GM23338 (cell line): ENCODE measurements around the gene FYN. TPM values are rescaled to one million over a fixed set of nuclear protein-coding genes. Genes with fewer than 3 reads are reported as not detected.

ENCODE experiments used
- ATAC-seq: fragments of 200-7000 bp; cut with Tn5 transposase; 3 replicates; pipeline ENCODE4 v1.9.1; 2020
- DNase-seq: peaks from one replicate; pipeline ENCODE4 v3.0.0-alpha.2; 2015; ENCODE audit warnings: low spot score
- H2AFZ ChIP-seq: fragments of 200-600 bp; sonication (generic); 2 replicates; pipeline ENCODE4 v1.8.0; 2016; ENCODE audit warnings: antibody characterized with exemption, mild to moderate bottlenecking, moderate library complexity
- H3F3A ChIP-seq: fragments of 200-600 bp; sonication (generic); replicated peaks from 2 replicates; pipeline ENCODE4 v1.8.0; 2017; ENCODE audit warnings: antibody characterized with exemption, mixed run types, low read depth
- H3K27ac ChIP-seq: fragments of 200-600 bp; sonication (generic); 2 replicates; pipeline ENCODE4 v1.6.1; 2016; ENCODE audit warnings: low read depth
- H3K27me3 ChIP-seq: fragments of 200-600 bp; sonication (generic); 2 replicates; pipeline ENCODE4 v1.8.0; 2016; ENCODE audit warnings: mild to moderate bottlenecking, mixed run types, moderate library complexity; ENCODE audit not compliant: insufficient read depth
- H3K36me3 ChIP-seq: fragments of 200-600 bp; sonication (generic); 2 replicates; pipeline ENCODE4 v1.8.0; 2016; ENCODE audit warnings: mild to moderate bottlenecking; ENCODE audit not compliant: insufficient read depth
- H3K4me1 ChIP-seq: fragments of 200-600 bp; sonication (generic); 2 replicates; pipeline ENCODE4 v1.8.0; 2016; ENCODE audit warnings: mild to moderate bottlenecking, moderate library complexity; ENCODE audit not compliant: insufficient read depth
- H3K4me2 ChIP-seq: fragments of 200-600 bp; sonication (generic); 2 replicates; pipeline ENCODE4 v1.7.1; 2017; ENCODE audit warnings: mixed run types
- H3K4me3 ChIP-seq: fragments of 200-600 bp; sonication (generic); 2 replicates; pipeline ENCODE4 v1.6.1; 2016; ENCODE audit warnings: mixed run types
- H3K79me2 ChIP-seq: fragments of 200-600 bp; sonication (generic); replicated peaks from 2 replicates; pipeline ENCODE4 v1.8.0; 2017; ENCODE audit warnings: mild to moderate bottlenecking; ENCODE audit not compliant: insufficient read depth
- H3K9me2 ChIP-seq: fragments of 200-600 bp; sonication (generic); 2 replicates; pipeline ENCODE4 v1.8.0; 2017; ENCODE audit not compliant: insufficient read depth
- H4K20me1 ChIP-seq: fragments of 200-600 bp; sonication (generic); replicated peaks from 2 replicates; pipeline ENCODE4 v1.8.0; 2017; ENCODE audit warnings: mild to moderate bottlenecking; ENCODE audit not compliant: insufficient read depth
- H3K27ac Mint-ChIP-seq: 2 replicates; pipeline ENCODE4 v1.8.0; 2020; ENCODE audit warnings: inconsistent platforms, mild to moderate bottlenecking, moderate library complexity, mixed read lengths
- H3K27me3 Mint-ChIP-seq: 3 replicates; pipeline ENCODE4 v1.8.0; 2022; ENCODE audit warnings: low read depth, mild to moderate bottlenecking, moderate library complexity, mixed read lengths, inconsistent platforms; ENCODE audit not compliant: insufficient read depth, poor library complexity
- H3K36me3 Mint-ChIP-seq: 3 replicates; pipeline ENCODE4 v1.8.0; 2021; ENCODE audit warnings: low read depth, mild to moderate bottlenecking, inconsistent platforms, moderate library complexity, mixed read lengths
- H3K4me1 Mint-ChIP-seq: 3 replicates; pipeline ENCODE4 v1.8.0; 2020; ENCODE audit warnings: mild to moderate bottlenecking, inconsistent platforms, mixed read lengths
- H3K4me3 Mint-ChIP-seq: 3 replicates; pipeline ENCODE4 v1.8.0; 2021; ENCODE audit warnings: moderate library complexity, mild to moderate bottlenecking, inconsistent platforms, mixed read lengths
- H3K9me3 Mint-ChIP-seq: 3 replicates; pipeline ENCODE4 v1.8.0; 2020; ENCODE audit warnings: moderate library complexity, mild to moderate bottlenecking, inconsistent platforms, mixed read lengths
- CREB1 ChIP-seq: fragments of 250-450 bp; sonication (Bioruptor Pico); IDR thresholded peaks from 2 replicates; pipeline ENCODE4 v1.5.0; 2020; ENCODE audit warnings: low read depth, mild to moderate bottlenecking, moderate library complexity
- EZH2phosphoT487 ChIP-seq: fragments of 200-600 bp; sonication (generic); IDR thresholded peaks from one replicate; pipeline ENCODE4 v1.8.1; 2018; ENCODE audit warnings: antibody characterized with exemption; ENCODE audit not compliant: unreplicated experiment
- JUNB ChIP-seq: IDR thresholded peaks from one replicate; pipeline ENCODE4 v1.6.1; 2016; ENCODE audit warnings: antibody characterized with exemption; ENCODE audit not compliant: unreplicated experiment
- STAT1 ChIP-seq: IDR thresholded peaks from one replicate; pipeline ENCODE4 v1.6.1; 2016; ENCODE audit warnings: antibody characterized with exemption; ENCODE audit not compliant: unreplicated experiment
- ZNF331 ChIP-seq: fragments of 250-450 bp; sonication (Bioruptor Pico); IDR thresholded peaks from 2 replicates; pipeline ENCODE4 v1.5.0; 2020; ENCODE audit warnings: low read depth, mild to moderate bottlenecking, moderate library complexity
- polyA plus RNA-seq: library from polyadenylated mRNA; unstranded; fragments of >200 nt; fragmentation: Nextera tagmentation; extraction: Ambion mirVana; gene quantifications from 2 replicates; pipeline ENCODE4 v1.2.1, GENCODE V29; 2016
- total RNA-seq: library from RNA; depleted of rRNA; stranded (reverse); fragments of >200 nt; shearing (Covaris generic); gene quantifications from 2 replicates; pipeline ENCODE4 v1.2.3, GENCODE V29; 2014
- TF ChIP-seq, protein P1 (sequence below): fragments of 250-450 bp; sonication (Bioruptor Pico); IDR thresholded peaks from 2 replicates; pipeline ENCODE4 v1.5.0; 2020; ENCODE audit warnings: mild to moderate bottlenecking, moderate library complexity

Gene FYN
- total and polyA plus RNA-seq, 2 experiments from 2014 or later, result 46.8 to 143 TPM

DNA sequence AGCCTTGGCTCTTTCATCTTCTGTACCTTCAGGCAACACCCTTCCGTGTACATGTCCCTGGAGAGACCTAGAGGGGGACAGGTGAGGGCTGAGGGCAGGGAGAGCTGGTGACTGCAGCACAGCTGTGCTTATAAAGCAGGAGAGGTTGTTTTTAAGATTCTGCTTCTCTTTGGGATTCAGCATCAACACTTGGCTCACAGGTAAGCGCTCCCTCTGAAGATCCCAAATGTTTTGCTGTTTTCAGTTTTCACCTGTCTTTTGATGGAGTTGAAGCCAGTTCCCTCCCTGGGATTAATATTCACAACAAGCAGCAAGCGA is 248.2 kb downstream of the FYN start (continued):
- TF ChIP-seq, protein P1, sequence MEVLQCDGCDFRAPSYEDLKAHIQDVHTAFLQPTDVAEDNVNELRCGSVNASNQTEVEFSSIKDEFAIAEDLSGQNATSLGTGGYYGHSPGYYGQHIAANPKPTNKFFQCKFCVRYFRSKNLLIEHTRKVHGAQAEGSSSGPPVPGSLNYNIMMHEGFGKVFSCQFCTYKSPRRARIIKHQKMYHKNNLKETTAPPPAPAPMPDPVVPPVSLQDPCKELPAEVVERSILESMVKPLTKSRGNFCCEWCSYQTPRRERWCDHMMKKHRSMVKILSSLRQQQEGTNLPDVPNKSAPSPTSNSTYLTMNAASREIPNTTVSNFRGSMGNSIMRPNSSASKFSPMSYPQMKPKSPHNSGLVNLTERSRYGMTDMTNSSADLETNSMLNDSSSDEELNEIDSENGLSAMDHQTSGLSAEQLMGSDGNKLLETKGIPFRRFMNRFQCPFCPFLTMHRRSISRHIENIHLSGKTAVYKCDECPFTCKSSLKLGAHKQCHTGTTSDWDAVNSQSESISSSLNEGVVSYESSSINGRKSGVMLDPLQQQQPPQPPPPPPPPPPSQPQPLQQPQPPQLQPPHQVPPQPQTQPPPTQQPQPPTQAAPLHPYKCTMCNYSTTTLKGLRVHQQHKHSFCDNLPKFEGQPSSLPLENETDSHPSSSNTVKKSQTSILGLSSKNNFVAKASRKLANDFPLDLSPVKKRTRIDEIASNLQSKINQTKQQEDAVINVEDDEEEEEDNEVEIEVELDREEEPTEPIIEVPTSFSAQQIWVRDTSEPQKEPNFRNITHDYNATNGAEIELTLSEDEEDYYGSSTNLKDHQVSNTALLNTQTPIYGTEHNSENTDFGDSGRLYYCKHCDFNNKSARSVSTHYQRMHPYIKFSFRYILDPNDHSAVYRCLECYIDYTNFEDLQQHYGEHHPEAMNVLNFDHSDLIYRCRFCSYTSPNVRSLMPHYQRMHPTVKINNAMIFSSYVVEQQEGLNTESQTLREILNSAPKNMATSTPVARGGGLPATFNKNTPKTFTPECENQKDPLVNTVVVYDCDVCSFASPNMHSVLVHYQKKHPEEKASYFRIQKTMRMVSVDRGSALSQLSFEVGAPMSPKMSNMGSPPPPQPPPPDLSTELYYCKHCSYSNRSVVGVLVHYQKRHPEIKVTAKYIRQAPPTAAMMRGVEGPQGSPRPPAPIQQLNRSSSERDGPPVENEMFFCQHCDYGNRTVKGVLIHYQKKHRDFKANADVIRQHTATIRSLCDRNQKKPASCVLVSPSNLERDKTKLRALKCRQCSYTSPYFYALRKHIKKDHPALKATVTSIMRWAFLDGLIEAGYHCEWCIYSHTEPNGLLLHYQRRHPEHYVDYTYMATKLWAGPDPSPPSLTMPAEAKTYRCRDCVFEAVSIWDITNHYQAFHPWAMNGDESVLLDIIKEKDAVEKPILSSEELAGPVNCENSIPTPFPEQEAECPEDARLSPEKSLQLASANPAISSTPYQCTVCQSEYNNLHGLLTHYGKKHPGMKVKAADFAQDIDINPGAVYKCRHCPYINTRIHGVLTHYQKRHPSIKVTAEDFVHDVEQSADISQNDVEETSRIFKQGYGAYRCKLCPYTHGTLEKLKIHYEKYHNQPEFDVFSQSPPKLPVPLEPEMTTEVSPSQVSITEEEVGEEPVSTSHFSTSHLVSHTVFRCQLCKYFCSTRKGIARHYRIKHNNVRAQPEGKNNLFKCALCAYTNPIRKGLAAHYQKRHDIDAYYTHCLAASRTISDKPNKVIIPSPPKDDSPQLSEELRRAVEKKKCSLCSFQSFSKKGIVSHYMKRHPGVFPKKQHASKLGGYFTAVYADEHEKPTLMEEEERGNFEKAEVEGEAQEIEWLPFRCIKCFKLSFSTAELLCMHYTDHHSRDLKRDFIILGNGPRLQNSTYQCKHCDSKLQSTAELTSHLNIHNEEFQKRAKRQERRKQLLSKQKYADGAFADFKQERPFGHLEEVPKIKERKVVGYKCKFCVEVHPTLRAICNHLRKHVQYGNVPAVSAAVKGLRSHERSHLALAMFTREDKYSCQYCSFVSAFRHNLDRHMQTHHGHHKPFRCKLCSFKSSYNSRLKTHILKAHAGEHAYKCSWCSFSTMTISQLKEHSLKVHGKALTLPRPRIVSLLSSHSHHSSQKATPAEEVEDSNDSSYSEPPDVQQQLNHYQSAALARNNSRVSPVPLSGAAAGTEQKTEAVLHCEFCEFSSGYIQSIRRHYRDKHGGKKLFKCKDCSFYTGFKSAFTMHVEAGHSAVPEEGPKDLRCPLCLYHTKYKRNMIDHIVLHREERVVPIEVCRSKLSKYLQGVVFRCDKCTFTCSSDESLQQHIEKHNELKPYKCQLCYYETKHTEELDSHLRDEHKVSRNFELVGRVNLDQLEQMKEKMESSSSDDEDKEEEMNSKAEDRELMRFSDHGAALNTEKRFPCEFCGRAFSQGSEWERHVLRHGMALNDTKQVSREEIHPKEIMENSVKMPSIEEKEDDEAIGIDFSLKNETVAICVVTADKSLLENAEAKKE (CRISPR knock-in tag), result no peak

DNA sequence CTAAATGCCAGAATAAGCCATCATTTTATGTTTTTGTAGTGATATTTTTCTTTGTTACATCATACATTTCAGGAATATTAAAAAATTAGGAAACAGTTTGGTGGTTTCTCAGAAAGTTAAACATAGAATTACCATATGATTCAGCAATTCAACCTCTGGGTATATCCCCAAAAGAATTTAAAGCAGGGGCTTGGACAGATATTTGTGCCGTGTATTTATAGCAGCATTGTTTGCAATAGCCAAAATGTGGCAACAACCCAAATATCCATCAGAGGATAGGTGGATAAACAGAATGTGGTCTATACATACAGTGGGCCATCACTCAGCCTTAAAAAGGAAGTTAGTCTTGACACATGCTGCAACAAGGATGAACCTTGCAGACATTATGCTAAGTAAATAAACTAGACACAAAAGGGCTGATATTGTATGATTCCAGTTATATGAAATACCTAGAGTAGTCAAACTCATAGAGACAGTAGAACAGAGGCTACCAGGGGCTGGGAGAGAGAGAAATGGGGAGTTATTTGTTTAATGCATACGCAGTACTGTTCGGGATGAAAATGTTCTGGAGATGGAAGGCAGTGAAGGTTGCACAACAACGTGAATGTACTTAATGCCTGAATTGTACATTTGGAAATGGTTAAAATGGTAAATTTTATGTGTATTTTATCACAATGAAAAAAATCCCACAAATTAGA is 248.7 kb downstream of the FYN start:
- no peaks in the 10 kb centered on the region for H3K9me2 ChIP-seq
- H3K79me2 ChIP-seq, result no peaks in the 10 kb centered on the region
- H3K36me3 ChIP-seq, result no peaks in the 10 kb centered on the region
- H2AFZ ChIP-seq, result no peak overlapping the region; the same call in 1 of the 2 replicates
- peaks cover 14% of the 10 kb centered on the region for H3K4me1 Mint-ChIP-seq
- H3K27me3 ChIP-seq, result no peaks in the 10 kb centered on the region
- no peak for ATAC-seq
- no peaks in the 10 kb centered on the region for H4K20me1 ChIP-seq
- H3K4me3 Mint-ChIP-seq, result no peak overlapping the region
- no peak overlapping the region for H3K4me2 ChIP-seq
- H3K27me3 Mint-ChIP-seq, result peaks cover 4% of the 10 kb centered on the region
- no peaks in the 10 kb centered on the region for H3K9me3 Mint-ChIP-seq
- H3K27ac Mint-ChIP-seq, result no peak overlapping the region
- H3K36me3 Mint-ChIP-seq, result no peaks in the 10 kb centered on the region
- no peak overlapping the region for H3K4me3 ChIP-seq
- H3K27ac ChIP-seq, result no peak overlapping the region
- TF ChIP-seq JUNB (no peak), CREB1 (CRISPR knock-in tag) (no peak), ZNF331 (no peak), STAT1 (no peak), EZH2phosphoT487 (no peak)
- 0 out of 2 replicates have a peak, but pooled peaks cover 4% of the 10 kb centered on the region for H3K4me1 ChIP-seq
- DNase-seq, result no peak
- H3F3A ChIP-seq, result 0 out of 2 replicates have a peak, but pooled peaks cover 2% of the 10 kb centered on the region
